Daoy (cell line): ENCODE results near the gene NDC1. TPM values are rescaled to one million over a fixed set of nuclear protein-coding genes. Genes with fewer than 3 reads are reported as not detected.

Experiments
- DNase-seq: peaks from one replicate; pipeline ENCODE4 v3.0.0-alpha.2; 2015; ENCODE audit warnings: low read depth
- total RNA-seq: library from RNA; depleted of rRNA; stranded (reverse); fragments of >200 nt; shearing (Covaris generic); gene quantifications from 2 replicates; pipeline ENCODE4 v1.2.3, GENCODE V29; 2014

NDC1 gene
- total RNA-seq, 1 experiment from 2014 or later = 89.1 TPM

GRCh38 chr1:53731779-53732305 lies 106.3 kb downstream of the NDC1 start:
- peak; percentile 75 for DNase-seq

- DNase-seq = no peak
Measured at GRCh38 chr1:53731043-53731600, 107.0 kb downstream of the NDC1 start.

GRCh38 chr1:53730224-53730865 lies 107.8 kb downstream of the NDC1 start:
- DNase-seq = peak; percentile 7

- no peak for DNase-seq
Measured at GRCh38 chr1:53729456-53730223, 108.5 kb downstream of the NDC1 start.

DNA sequence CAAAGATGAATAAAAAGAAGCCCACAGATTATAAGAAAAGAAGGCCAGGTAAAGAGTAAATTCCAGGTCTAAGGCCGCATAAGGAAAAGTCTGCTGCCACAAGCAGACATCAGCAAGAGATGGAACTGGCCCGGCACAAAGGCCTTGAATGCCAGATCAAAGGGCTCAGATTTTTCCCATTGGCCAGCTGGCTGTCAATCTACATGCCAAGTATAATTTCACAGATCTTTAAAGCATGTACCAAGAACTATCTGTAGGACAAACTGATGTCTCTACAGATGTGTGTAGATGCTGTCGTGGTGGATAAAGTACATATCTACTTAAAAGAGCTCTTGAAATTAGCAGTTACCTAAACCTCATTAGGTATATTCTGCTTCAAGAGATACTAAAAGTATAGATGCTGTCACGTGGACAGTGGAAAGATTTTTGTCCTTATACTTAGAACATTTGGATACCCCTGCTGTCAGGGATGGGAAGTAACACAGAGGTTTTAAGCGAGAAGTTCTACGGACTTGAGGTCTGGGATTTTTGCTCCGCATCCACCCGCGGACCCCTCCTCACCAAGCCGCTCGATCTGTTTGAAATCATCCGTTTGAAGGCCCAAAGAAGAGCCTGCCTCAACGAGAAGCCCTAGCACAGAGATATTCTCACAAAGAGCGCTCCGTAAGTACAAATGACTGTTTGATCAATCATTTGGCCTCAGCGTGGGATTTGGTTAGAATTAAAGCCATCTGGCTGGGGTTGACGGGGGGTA lies 109.2 kb downstream of the NDC1 start:
- no peak for DNase-seq

DNA sequence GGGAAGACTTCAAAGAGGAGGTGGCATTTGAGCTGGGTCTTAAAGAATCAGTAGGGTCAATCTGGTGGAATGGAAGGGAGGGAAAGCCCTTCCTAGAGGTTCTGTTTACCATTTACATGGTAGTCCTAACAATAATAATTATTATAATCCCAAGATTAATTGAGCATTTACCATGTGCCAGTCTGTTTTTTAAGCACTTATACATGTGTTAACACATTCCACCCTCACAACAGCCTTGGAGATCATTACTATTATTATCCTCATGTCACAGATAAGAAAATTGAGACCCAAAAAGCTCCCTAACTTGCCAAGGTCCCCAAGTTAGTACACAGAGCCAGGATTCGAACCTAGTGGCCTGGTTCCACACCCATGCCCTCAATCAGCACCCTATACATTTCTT lies 109.9 kb downstream of the NDC1 start:
- no peak for DNase-seq

DNA sequence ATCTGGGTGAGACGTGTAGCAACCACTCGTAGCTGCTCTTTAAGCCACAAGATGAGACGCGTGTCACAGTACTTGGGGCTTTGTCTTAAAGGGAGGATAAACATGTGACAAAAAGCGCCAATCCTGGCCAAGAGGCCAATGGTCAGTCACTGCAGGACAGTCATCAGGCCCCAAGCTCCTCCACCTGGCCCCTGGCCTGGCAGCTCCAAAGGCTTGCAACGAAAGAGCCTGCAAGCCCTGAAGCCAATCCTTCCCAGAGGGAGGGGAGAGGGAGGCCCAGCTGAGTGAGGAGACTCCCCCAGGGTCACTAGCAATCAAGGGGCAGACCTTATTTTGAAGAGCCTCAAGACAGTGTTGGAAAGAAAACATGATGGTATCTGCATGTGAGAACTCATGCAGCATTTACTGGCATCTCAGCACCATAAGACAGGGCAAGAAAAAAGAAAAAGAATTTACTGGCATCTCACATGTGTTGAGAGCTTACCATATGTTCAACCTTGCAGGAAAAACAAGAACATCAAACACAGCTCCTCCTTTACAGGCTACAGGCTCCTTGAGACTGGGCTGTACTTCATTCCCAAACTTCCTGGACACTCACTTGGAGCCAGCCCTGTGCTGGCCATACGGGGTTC lies 110.5 kb downstream of the NDC1 start:
- no peak for DNase-seq

DNA sequence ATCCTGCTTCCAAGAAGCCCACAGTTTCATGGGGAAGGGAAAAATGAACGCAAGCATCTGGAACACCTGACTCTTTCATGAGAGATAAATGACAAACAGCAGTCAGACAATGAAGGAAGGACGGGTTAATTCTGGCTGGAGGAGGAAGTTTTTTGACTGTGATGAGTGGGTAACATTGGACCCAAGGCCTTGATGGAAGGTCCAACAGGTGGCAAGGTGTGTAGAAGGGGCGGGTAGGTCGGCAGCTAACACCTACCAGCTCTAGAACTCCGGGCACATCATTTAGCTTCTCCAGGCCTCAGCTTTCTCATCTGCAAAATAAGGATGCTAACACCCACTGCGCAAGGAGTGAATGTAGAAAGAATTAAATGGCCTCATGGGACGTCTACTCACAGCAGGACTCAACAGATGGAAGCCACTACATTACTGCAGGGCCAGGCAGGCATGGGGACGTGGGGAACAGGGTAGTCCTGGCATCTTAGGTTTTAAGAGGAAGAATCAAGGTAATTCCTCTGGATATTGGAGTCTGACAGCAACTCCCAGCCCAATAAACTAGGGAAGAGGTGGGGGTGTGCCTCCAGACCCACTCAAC lies 112.0 kb downstream of the NDC1 start:
- no peak for DNase-seq

DNA sequence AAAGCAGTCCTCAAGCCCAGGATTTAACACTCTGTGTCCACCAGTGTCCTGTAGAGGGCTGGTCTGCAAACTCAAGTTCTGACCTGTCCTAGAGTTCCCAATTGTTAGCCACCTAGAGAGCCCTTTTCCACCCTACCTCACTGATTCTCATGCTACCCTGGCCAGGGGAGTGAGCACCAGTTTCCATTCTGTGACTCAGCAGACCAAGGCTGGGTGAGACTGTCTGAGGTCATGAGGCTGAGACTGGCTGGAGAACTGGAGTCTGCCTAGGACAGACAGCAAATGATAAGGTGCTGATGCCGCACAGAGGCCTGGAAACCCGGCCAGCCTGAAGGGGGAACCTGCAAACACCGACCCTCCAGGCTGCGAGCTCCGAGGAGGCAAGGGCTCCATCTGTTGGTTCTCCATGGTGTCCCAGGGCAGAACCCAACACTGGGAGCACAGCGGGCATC lies 112.8 kb downstream of the NDC1 start:
- peak; percentile 49 for DNase-seq

DNA sequence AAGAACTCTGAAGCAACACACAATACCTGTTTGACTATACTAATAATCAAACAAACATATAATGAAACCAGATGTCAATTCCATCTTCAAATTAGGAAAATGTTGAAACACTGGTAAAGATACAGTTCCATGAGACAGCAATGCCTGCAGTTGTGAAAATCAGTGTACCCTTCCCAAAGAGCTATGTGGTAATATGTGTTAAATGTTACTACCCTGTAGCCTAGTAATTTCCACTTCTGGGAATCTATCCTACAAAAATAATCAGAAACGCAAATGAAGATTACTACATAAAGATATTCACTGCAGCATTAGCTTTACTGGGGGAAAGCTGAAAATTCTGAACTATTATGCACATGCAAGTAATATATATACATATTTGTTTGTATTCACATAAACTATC lies 116.1 kb downstream of the NDC1 start:
- no peak for DNase-seq

- DNase-seq = no peak
Measured at GRCh38 chr1:53721088-53721487, 117.0 kb downstream of the NDC1 start.

DNA sequence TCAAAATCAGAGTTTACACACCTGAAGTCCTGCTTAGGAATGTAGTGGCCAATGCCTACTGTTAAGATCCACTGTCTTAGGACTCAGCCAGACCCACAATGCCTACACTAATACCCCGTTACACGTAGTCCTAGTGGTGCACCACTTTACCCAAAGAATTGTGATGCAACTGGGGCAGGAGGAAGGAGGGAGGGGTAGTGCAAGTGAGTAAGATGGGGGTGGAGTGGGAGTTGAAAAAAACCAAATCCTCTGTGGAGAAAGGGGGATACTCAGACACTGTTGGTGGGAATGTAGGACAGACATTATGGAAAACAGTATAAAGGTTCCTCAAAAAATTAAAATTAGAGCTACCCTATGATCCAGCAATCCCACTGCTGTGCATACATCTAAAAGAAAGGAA lies 118.6 kb downstream of the NDC1 start:
- no peak for DNase-seq

- no peak for DNase-seq
Measured at GRCh38 chr1:53718443-53718842, 119.7 kb downstream of the NDC1 start.

DNA sequence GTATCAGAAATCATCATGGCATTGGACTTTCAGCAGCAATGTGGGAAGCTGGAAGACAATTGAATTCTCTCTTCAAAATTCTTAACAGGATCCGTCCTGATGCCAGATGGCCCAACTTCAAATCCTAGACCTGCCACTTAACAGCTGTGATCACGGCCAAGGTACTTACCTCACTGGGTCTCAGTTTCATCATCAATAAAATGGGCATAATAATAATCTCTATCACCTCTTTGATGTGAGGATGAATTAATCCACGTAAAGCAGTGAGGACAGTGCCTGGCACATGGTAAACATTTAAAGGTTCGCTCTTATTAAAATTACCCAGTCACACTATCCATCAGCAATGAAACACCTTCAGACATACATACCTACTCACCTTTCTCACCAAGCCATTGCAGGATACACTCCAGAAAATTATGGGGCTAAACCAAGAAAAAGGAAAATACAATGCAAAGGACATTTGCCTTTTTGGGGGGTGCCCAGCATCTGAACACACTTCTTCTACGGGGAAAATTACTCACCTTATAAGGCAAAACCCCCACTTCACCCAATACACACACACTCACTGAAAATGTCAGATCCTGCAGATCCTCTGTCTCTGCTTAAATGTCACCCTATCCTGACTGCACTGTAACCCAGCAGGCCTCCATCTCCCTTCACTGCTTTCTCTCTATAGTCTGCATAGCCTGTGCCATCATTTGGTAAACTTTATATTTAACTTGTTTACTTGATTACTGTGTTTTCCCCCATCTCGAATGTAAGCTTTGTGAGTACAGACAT lies 120.9 kb downstream of the NDC1 start:
- DNase-seq = no peak

DNA sequence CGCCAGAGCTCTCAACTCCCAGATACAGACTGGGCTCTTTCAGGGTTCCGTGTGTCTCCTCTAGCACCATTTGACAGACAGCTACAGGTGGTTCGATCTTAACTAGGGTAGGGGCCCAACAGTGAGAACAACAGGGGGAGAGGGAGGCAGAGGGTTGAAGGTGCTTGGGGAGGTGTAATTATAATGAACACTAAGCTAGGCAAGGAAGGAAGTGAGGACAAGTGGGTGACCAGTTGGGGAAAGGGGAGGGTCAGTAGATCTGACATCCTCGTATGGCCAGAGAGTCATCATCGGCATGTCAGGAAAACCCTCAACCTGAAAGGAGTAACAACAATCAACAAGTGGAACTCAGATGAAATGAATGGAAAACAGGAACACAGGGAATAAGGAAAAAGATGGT lies 121.9 kb downstream of the NDC1 start:
- no peak for DNase-seq

DNA sequence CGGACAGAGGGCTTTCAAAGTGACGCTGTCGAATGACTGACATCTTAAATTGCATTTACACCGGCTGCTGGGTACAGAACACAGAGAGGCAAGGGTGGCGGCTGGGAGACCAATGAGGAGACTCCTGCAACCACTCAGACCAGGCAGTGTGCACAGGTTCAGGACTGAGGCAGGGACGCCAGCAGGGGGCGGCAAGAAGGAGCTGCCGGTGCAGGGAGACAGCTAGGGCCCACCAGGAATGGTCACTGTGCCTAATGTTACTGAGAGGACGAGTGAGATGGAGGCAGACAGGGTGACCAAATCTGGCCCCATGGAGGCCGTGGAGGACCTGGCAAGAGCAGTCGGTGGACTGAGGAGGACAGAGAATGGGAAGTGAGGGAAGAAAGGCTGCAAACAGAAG lies 122.6 kb downstream of the NDC1 start:
- peak; percentile 60 for DNase-seq
